HepG2 (cell line): ENCODE measurements around the gene UBAC2. TPM values are rescaled to one million over a fixed set of nuclear protein-coding genes. Genes with fewer than 3 reads are reported as not detected.
A peak's percentile ranks its signal among the peaks of the same experiment; 100 is the strongest.

Experiments used
- ARID5B ChIP-seq: IDR thresholded peaks from 2 replicates; pipeline ENCODE4 v1.4.0; 2020; ENCODE audit warnings: mild to moderate bottlenecking, missing genetic modification reagents
- ATF6 ChIP-seq: sonication (generic); formaldehyde crosslinking; conservative IDR thresholded peaks from 2 replicates; pipeline ENCODE4 v1.4.0; 2020; ENCODE audit warnings: missing genetic modification reagents
- ATM ChIP-seq: fragments of 450-650 bp; IDR thresholded peaks from 2 replicates; pipeline ENCODE4 v1.7.1; 2017; ENCODE audit warnings: mild to moderate bottlenecking, borderline replicate concordance
- CTCF ChIP-seq: sonication (generic); formaldehyde crosslinking; IDR thresholded peaks from 2 replicates; pipeline ENCODE4 v1.5.0; 2020; ENCODE audit warnings: mild to moderate bottlenecking, missing genetic modification reagents, moderate library complexity
- HNF4G ChIP-seq, 2 experiments: sonication (generic) in 1 of 2; formaldehyde crosslinking in 1 of 2; IDR thresholded peaks; 2 replicates each; pipeline versions ENCODE4 v1.4.0 to v1.6.1; 2011 to 2020; ENCODE audit warnings: borderline replicate concordance in 2 of 2, low read depth in 2 of 2, mild to moderate bottlenecking in 2 of 2, low read length in 1 of 2, missing genetic modification reagents in 1 of 2, moderate library complexity in 1 of 2
- NCOA2 ChIP-seq: sonication (generic); formaldehyde crosslinking; IDR thresholded peaks from 2 replicates; pipeline ENCODE4 v1.8.0; 2022; ENCODE audit warnings: inconsistent platforms
- PAXIP1 ChIP-seq: sonication (generic); formaldehyde crosslinking; conservative IDR thresholded peaks from 2 replicates; pipeline ENCODE4 v1.4.0; 2020; ENCODE audit warnings: mild to moderate bottlenecking, missing genetic modification reagents, moderate library complexity
- RCOR2 ChIP-seq: IDR thresholded peaks from 2 replicates; pipeline ENCODE4 v1.6.1; 2016; ENCODE audit warnings: missing biosample characterization, missing genetic modification reagents
- SATB2 ChIP-seq: sonication (generic); formaldehyde crosslinking; IDR thresholded peaks from 2 replicates; pipeline ENCODE4 v1.5.0; 2020; ENCODE audit warnings: missing genetic modification reagents
- SMC3 ChIP-seq: IDR thresholded peaks from 2 replicates; pipeline ENCODE4 v1.6.1; 2011; ENCODE audit warnings: low read length, improper control_type of control experiment
- SMYD3 ChIP-seq: sonication (generic); formaldehyde crosslinking; IDR thresholded peaks from 2 replicates; pipeline ENCODE4 v1.8.1; 2023; ENCODE audit warnings: mild to moderate bottlenecking, missing genetic modification reagents
- SOX5 ChIP-seq: IDR thresholded peaks from 2 replicates; pipeline ENCODE4 v1.6.1; 2016; ENCODE audit warnings: borderline replicate concordance
- SOX6 ChIP-seq, 2 experiments: fragments of 450-650 bp in 1 of 2; sonication (generic) in 1 of 2; formaldehyde crosslinking in 1 of 2; IDR thresholded peaks; 2 replicates each; pipeline versions ENCODE4 v1.4.0 to v1.6.1; 2017 to 2020; ENCODE audit warnings: antibody characterized with exemption in 1 of 2, mild to moderate bottlenecking in 1 of 2, missing genetic modification reagents in 1 of 2
- ZBTB7B ChIP-seq: sonication (generic); formaldehyde crosslinking; IDR thresholded peaks from 2 replicates; pipeline ENCODE4 v1.4.0; 2020; ENCODE audit warnings: missing genetic modification reagents
- ZNF276 ChIP-seq: sonication (generic); formaldehyde crosslinking; IDR thresholded peaks from 2 replicates; pipeline ENCODE4 v1.4.0; 2020; ENCODE audit warnings: mild to moderate bottlenecking, low read depth, missing genetic modification reagents
- ZNF644 ChIP-seq: IDR thresholded peaks from 2 replicates; pipeline ENCODE4 v1.6.1; 2016; ENCODE audit warnings: low read depth
- polyA plus RNA-seq, 8 experiments: library from polyadenylated mRNA; depleted of rRNA in 3 of 8; stranded (reverse) in 7 of 8; unstranded in 1 of 8; fragments of >200 nt; fragmentation: Illumina TruSeq in 4 of 8; extraction: Trizol in 4 of 8; gene quantifications; 2 replicates each; pipeline versions ENCODE4 v1.2.1 to v1.2.3, GENCODE V29; 2011 to 2016; ENCODE audit warnings: low read depth in 4 of 8, missing spikeins in 1 of 8, mixed read lengths in 1 of 8; ENCODE audit not compliant: insufficient read depth in 1 of 8
- total RNA-seq, 5 experiments: library from RNA; depleted of rRNA; stranded (reverse); fragments of >200 nt; fragmentation: Illumina TruSeq; extraction: Trizol; gene quantifications; 2 replicates each; pipeline ENCODE4 v1.2.3, GENCODE V29; 2016; ENCODE audit warnings: low read depth in 1 of 5

Gene UBAC2
- total and polyA plus RNA-seq, 2 of the 13 experiments (the other 11 are each of a cell fraction or from before 2014, with no cell fraction given), result 61.3 to 80.8 TPM

- peak; percentile 67 for TF ChIP-seq ARID5B
- peak; percentile 33; the same call in 1 of the 2 replicates for TF ChIP-seq ZNF644 (CRISPR knock-in tag)
- TF ChIP-seq ZNF276 (CRISPR knock-in tag), result no peak
- no peak for TF ChIP-seq SOX6 (IDR thresholded peaks at IDR 0.05)
- TF ChIP-seq SOX6 (CRISPR knock-in tag; IDR thresholded peaks at IDR 0.05), result peak; percentile 59
- TF ChIP-seq SOX5 (CRISPR knock-in tag), result peak; percentile 44; the same call in 1 of the 2 replicates
- TF ChIP-seq ATM, result no peak
- TF ChIP-seq SMYD3 (CRISPR knock-in tag), result no peak
- no peak for TF ChIP-seq SATB2
- no peak for TF ChIP-seq ATF6 (CRISPR knock-in tag)
- TF ChIP-seq ZBTB7B (CRISPR knock-in tag), result peak; percentile 67
- peak; percentile 51 for TF ChIP-seq PAXIP1
- peak; percentile 65 for TF ChIP-seq HNF4G (IDR thresholded peaks at IDR 0.05; ENCODE audit: borderline replicate concordance, low read depth, low read length)
- no peak for TF ChIP-seq HNF4G (CRISPR knock-in tag; IDR thresholded peaks at IDR 0.05; ENCODE audit: borderline replicate concordance, low read depth)
- TF ChIP-seq RCOR2, result 0 out of 2 replicates have a peak, but pooled peaks have one; percentile 23
- TF ChIP-seq NCOA2 (CRISPR knock-in tag), result 0 out of 2 replicates have a peak, but pooled peaks have one; percentile 9
- TF ChIP-seq CTCF, result peak; percentile 57
- peak; percentile 41; the same call in 1 of the 2 replicates for TF ChIP-seq SMC3
Measured at GRCh38 chr13:99261059-99261458, 60.4 kb downstream of the UBAC2 start (continued).
